MM.1S (cell line): ENCODE measurements around the gene BRD9.

Source experiments
- DNase-seq: peaks from one replicate; pipeline ENCODE4 v3.0.0-alpha.2; 2015
- H2AFZ ChIP-seq: fragments of 300-600 bp; sonication (generic); 2 replicates; pipeline ENCODE4 v1.6.0; 2016; ENCODE audit warnings: antibody characterized with exemption, low read length
- H3F3A ChIP-seq: fragments of 300-600 bp; sonication (generic); 2 replicates; pipeline ENCODE4 v1.6.1; 2016; ENCODE audit warnings: mild to moderate bottlenecking, antibody characterized with exemption, low read length, moderate library complexity, mixed read lengths; ENCODE audit not compliant: insufficient read depth
- H3K27ac ChIP-seq: fragments of 300-600 bp; sonication (generic); 2 replicates; pipeline ENCODE4 v1.5.1; 2016; ENCODE audit warnings: mild to moderate bottlenecking, low read length
- H3K27me3 ChIP-seq: fragments of 300-600 bp; sonication (generic); replicated peaks from 2 replicates; pipeline ENCODE4 v1.6.0; 2016; ENCODE audit warnings: low read length; ENCODE audit not compliant: insufficient read depth
- H3K36me3 ChIP-seq: fragments of 300-600 bp; sonication (generic); replicated peaks from 2 replicates; pipeline ENCODE4 v1.6.1; 2016; ENCODE audit warnings: mild to moderate bottlenecking, low read length, mixed read lengths; ENCODE audit not compliant: insufficient read depth
- H3K4me1 ChIP-seq: fragments of 300-600 bp; sonication (generic); 2 replicates; pipeline ENCODE4 v1.6.1; 2016; ENCODE audit warnings: low read length, mixed read lengths
- H3K4me2 ChIP-seq: fragments of 300-600 bp; sonication (generic); 2 replicates; pipeline ENCODE4 v1.6.0; 2016; ENCODE audit warnings: low read depth, low read length
- H3K4me3 ChIP-seq: fragments of 300-600 bp; sonication (generic); 2 replicates; pipeline ENCODE4 v1.5.1; 2016; ENCODE audit warnings: low read length, mixed read lengths
- H3K79me2 ChIP-seq: fragments of 300-600 bp; sonication (generic); 2 replicates; pipeline ENCODE4 v1.6.1; 2016; ENCODE audit warnings: mixed run types, low read length, mixed read lengths
- H3K9ac ChIP-seq: fragments of 300-600 bp; sonication (generic); 2 replicates; pipeline ENCODE4 v1.6.1; 2016; ENCODE audit warnings: low read length, mixed read lengths
- H3K9me2 ChIP-seq: fragments of 300-600 bp; sonication (generic); replicated peaks from 2 replicates; pipeline ENCODE4 v1.6.1; 2016; ENCODE audit warnings: mild to moderate bottlenecking, low read length, mixed read lengths; ENCODE audit not compliant: insufficient read depth
- H3K9me3 ChIP-seq: fragments of 300-600 bp; sonication (generic); replicated peaks from 2 replicates; pipeline ENCODE4 v1.6.1; 2016; ENCODE audit warnings: mild to moderate bottlenecking, low read length, mixed read lengths; ENCODE audit not compliant: insufficient read depth
- H4K20me1 ChIP-seq: fragments of 300-600 bp; sonication (generic); 2 replicates; pipeline ENCODE4 v1.6.1; 2016; ENCODE audit warnings: mild to moderate bottlenecking, low read length, moderate library complexity, mixed read lengths; ENCODE audit not compliant: insufficient read depth
- EZH2 ChIP-seq: fragments of 300-600 bp; sonication (generic); optimal IDR thresholded peaks from 2 replicates; pipeline ENCODE3; 2017; ENCODE audit warnings: low read depth, mild to moderate bottlenecking, antibody characterized with exemption, low read length, mixed read lengths
- EZH2phosphoT487 ChIP-seq: fragments of 300-600 bp; sonication (generic); IDR thresholded peaks from 2 replicates; pipeline ENCODE4 v1.6.1; 2018; ENCODE audit warnings: antibody characterized with exemption, low read length
- TF ChIP-seq, protein P1 (sequence below): fragments of 300-600 bp; sonication (generic); IDR thresholded peaks from 2 replicates; pipeline ENCODE4 v1.5.1; 2016; ENCODE audit warnings: antibody characterized with exemption, low read length, mixed read lengths

Gene BRD9

DNA sequence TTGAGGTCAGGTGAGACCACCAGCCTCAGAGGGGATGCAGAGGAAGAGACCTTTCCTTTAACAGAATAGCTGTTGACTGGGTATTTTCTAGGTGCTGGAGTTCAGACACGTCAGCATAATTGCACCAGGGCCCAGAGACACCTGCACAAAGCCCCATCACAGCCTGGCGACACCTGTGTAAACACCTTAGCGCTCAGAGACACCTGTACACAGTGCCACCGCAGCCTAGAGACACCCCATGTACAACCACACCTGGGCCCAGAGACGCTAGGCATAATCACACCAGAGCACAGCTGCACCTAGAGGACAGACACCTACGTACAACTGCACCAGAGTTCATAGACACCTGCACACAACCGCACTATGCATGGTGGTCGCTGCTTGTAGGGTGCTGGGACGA lies 1.1 kb upstream of the BRD9 start:
- peak overlapping the region; percentile 87 for H3K27ac ChIP-seq
- 0 out of 2 replicates have a peak, but pooled peaks cover 5% of the 10 kb centered on the region for H3F3A ChIP-seq
- peak overlapping the region; percentile 93 for H3K9ac ChIP-seq
- H3K9me2 ChIP-seq: no peaks in the 10 kb centered on the region
- no peaks in the 10 kb centered on the region for H4K20me1 ChIP-seq
- peak; percentile 94 for DNase-seq
- peaks cover 26% of the 10 kb centered on the region; the same call in 1 of the 2 replicates for H3K4me1 ChIP-seq
- H2AFZ ChIP-seq: 0 out of 2 replicates have a peak overlapping the region, but pooled peaks have one; percentile 28
- peak overlapping the region; percentile 96 for H3K4me3 ChIP-seq
- H3K4me2 ChIP-seq: peak overlapping the region; percentile 88
- TF ChIP-seq EZH2 (no peak), EZH2phosphoT487 (no peak)
- TF ChIP-seq, protein P1, sequence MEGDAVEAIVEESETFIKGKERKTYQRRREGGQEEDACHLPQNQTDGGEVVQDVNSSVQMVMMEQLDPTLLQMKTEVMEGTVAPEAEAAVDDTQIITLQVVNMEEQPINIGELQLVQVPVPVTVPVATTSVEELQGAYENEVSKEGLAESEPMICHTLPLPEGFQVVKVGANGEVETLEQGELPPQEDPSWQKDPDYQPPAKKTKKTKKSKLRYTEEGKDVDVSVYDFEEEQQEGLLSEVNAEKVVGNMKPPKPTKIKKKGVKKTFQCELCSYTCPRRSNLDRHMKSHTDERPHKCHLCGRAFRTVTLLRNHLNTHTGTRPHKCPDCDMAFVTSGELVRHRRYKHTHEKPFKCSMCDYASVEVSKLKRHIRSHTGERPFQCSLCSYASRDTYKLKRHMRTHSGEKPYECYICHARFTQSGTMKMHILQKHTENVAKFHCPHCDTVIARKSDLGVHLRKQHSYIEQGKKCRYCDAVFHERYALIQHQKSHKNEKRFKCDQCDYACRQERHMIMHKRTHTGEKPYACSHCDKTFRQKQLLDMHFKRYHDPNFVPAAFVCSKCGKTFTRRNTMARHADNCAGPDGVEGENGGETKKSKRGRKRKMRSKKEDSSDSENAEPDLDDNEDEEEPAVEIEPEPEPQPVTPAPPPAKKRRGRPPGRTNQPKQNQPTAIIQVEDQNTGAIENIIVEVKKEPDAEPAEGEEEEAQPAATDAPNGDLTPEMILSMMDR: 0 out of 2 replicates have a peak, but pooled peaks have one; percentile 12
- H3K36me3 ChIP-seq: peaks cover 23% of the 10 kb centered on the region
- H3K79me2 ChIP-seq: peaks cover 80% of the 10 kb centered on the region
- no peaks in the 10 kb centered on the region for H3K9me3 ChIP-seq
- H3K27me3 ChIP-seq: no peaks in the 10 kb centered on the region

DNA sequence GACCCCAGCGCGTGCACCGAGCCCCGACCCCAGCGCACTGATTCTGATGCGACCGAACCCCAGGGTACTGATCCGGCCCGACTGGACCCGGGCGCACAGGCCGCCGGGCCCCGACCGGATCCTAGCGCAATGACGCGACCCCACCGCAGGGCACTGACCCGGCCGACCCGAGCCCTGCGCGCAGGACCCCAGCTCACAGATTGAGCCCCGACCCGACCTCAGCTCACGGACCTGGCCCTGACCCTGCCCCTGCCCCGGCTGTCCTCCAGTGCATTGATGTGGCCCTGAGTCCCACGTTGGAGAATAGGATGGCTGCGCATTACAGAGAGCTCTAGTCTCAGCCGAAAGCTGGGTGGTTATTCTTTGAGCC lies 521 bp upstream of the BRD9 start:
- peak; percentile 21 for DNase-seq
- H3K9me2 ChIP-seq: no peaks in the 10 kb centered on the region
- H3K36me3 ChIP-seq: peaks cover 29% of the 10 kb centered on the region
- peak overlapping the region; percentile 93 for H3K9ac ChIP-seq
- 0 out of 2 replicates have a peak, but pooled peaks cover 5% of the 10 kb centered on the region for H3F3A ChIP-seq
- peak overlapping the region; percentile 87 for H3K27ac ChIP-seq
- TF ChIP-seq EZH2phosphoT487: no peak
- TF ChIP-seq, protein P1: no peak
- TF ChIP-seq EZH2: no peak
- peak overlapping the region; percentile 96 for H3K4me3 ChIP-seq
- H3K27me3 ChIP-seq: no peaks in the 10 kb centered on the region
- no peaks in the 10 kb centered on the region for H3K9me3 ChIP-seq
- no peaks in the 10 kb centered on the region for H4K20me1 ChIP-seq
- H3K79me2 ChIP-seq: peaks cover 86% of the 10 kb centered on the region
- peaks cover 26% of the 10 kb centered on the region; the same call in 1 of the 2 replicates for H3K4me1 ChIP-seq
- H3K4me2 ChIP-seq: peak overlapping the region; percentile 88
- H2AFZ ChIP-seq: peak overlapping the region; percentile 28; the same call in 1 of the 2 replicates

DNA sequence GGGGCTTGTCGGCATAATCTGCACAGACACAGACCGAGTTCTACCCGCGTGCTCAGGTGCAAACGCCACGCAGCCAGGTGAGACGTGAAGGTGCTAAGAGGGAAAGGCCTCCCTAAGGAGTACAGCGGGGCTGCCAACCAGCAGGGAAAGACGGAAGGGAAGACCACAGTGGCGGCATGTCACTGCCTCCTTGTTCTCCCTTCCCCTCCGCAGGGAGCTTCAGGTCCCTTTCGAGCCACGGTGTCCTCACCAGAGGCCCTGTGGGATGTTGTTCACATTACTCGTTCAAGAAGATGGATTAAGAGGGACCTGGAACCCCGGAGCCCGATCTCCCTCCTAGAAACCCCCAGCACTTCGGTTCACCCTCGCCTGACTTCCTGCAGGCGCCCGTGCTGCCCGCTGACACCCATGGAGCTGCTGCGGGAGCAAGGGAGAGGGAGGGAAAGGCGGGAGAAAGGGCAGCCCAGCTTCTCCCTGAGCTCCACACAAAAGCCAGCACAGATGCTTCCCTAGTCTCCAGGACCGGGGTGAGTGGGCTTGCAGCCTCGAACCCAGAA lies 686 bp downstream of the BRD9 start:
- H3K9ac ChIP-seq: peak overlapping the region; percentile 92
- DNase-seq: peak; percentile 11
- H2AFZ ChIP-seq: peak overlapping the region; percentile 65; the same call in 1 of the 2 replicates
- H3K27me3 ChIP-seq: no peaks in the 10 kb centered on the region
- TF ChIP-seq EZH2phosphoT487 (no peak), EZH2 (no peak)
- TF ChIP-seq, protein P1: no peak
- peak overlapping the region; percentile 96 for H3K4me3 ChIP-seq
- no peaks in the 10 kb centered on the region for H3K9me3 ChIP-seq
- peaks cover 97% of the 10 kb centered on the region for H3K79me2 ChIP-seq
- no peaks in the 10 kb centered on the region for H3K9me2 ChIP-seq
- H3F3A ChIP-seq: 0 out of 2 replicates have a peak, but pooled peaks cover 5% of the 10 kb centered on the region
- peaks cover 26% of the 10 kb centered on the region; the same call in 1 of the 2 replicates for H3K4me1 ChIP-seq
- H3K27ac ChIP-seq: peak overlapping the region; percentile 36; the same call in 1 of the 2 replicates
- no peaks in the 10 kb centered on the region for H4K20me1 ChIP-seq
- H3K36me3 ChIP-seq: peaks cover 38% of the 10 kb centered on the region
- peak overlapping the region; percentile 97 for H3K4me2 ChIP-seq
